Transverse colon (tissue), 4 donors: ENCODE data around the gene PHF12.

Experiments used
- CTCF ChIP-seq, 5 experiments: fragments of 200-600 bp in 3 of 5; fragments of 450-650 bp in 2 of 5; sonication (generic) in 3 of 5; IDR thresholded peaks; 1 replicate in 2 of 5; 2 replicates in 3 of 5; pipeline ENCODE4 v1.5.1; 2016 to 2017; ENCODE audit warnings: antibody characterized with exemption in 5 of 5, inconsistent platforms in 3 of 5, mild to moderate bottlenecking in 2 of 5, moderate library complexity in 1 of 5
- EP300 ChIP-seq: sonication (generic); formaldehyde crosslinking; IDR thresholded peaks from one replicate; pipeline ENCODE4 v1.6.1; 2017; ENCODE audit warnings: antibody characterized with exemption, low read depth
- POLR2A ChIP-seq: fragments of 450-650 bp; IDR thresholded peaks from one replicate; pipeline ENCODE4 v1.6.1; 2016; ENCODE audit warnings: antibody characterized with exemption, mild to moderate bottlenecking, moderate library complexity
- POLR2AphosphoS5 ChIP-seq, 3 donors: sonication (generic); formaldehyde crosslinking; IDR thresholded peaks; one replicate each; pipeline ENCODE4 v1.6.1; 2016; ENCODE audit warnings: antibody characterized with exemption in 3 of 3

DNA sequence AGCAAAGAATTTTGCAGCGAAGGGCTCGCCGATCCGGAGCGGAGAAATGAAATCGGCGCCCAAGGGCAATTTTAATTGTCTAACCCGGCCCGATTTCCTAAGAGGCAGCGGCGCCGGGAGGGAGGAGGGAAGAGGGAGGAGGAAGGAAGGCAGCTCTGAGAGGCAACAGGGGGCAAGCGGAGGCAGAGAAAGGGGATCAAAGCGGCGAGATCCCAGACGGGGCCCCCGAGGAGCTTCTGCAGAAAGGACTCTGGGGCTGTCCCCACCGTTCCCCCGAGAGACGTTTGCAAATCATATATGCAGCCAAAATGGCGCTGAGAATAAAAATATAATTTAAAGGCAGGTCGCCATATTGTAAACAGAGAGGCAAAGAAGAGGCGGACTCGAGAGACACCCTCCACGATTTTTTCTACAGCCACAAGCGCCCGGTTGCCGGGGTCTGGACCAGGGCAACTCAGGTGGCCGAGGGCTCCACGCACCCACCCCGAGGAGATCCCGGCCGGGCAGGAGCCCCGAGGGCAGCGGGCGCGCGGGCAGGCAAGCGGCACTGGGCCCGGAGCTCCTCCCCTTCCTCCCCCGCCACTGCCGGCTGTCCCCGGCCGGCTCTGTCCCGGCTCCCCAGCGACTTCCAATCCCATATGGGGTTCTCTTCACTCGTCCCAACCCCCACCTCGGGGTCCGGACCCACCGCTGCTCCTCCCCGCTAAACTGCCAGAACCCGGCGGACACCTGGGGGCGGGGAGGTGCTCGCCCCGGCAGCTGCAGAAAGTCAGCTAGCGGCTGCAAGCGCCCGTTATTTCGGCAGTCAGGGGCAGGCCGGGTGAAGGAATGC, 1.9 kb downstream of the PHF12 start:
- TF ChIP-seq POLR2A, result peak; percentile 40
- TF ChIP-seq CTCF (IDR thresholded peaks at IDR 0.05), result no peak
- no peak for TF ChIP-seq POLR2AphosphoS5 (IDR thresholded peaks at IDR 0.05)
- TF ChIP-seq EP300, result no peak
